HL-60/S4 treated with retinoic acid at 250 ng/mL for 4 days and 3 days (cell line): Measurements from ENCODE around the gene RTL10.
"Not testable (repeated sequence)": the region's sequence is repeated elsewhere in the genome, so short reads cannot be mapped to it uniquely, and the experiment has no call there.

Experiments
- in situ Hi-C: fragments of 300-500 bp; cut with MboI; formaldehyde crosslinking; loops from 2 replicates; pipeline ENCODE4 v1.7.0; 2022; ENCODE audit warnings: low sequenced_read_pairs

Gene RTL10

DNA sequence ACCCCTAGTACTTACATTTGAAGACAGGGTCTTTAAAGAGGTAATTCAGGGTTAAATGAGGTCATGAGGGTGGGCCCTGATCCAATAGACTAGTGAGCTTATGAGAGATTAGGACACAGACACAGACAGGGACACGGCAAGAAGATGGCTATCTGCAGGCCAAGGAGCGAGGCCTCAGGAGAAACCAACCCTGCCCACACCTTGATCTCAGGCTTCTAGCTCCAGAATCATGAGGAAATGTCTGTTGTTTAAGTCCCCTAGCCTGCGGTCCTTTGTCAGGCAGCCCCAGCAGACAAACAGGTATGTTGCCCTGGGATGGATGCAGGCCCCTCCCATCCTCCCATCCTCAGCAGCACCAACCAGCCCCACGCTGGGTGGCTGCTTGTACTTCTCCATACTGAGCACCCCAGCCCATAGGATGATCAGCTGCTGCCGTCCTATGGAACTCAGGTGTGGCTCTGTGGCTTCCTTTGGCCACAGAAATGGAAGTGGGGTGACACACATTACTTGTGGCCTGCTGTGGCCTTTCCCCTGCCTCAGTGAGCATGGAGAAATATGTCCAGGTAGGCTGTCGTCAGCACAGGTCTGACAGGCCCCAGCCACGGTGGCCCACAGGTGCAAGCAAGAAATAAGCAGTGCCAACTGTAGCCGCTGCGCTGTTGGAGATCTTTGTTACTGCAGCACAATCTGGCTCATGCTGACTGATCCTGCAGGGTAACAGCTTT, 7.9 kb downstream of the RTL10 start:
- in situ Hi-C loops, result no loop called here

DNA sequence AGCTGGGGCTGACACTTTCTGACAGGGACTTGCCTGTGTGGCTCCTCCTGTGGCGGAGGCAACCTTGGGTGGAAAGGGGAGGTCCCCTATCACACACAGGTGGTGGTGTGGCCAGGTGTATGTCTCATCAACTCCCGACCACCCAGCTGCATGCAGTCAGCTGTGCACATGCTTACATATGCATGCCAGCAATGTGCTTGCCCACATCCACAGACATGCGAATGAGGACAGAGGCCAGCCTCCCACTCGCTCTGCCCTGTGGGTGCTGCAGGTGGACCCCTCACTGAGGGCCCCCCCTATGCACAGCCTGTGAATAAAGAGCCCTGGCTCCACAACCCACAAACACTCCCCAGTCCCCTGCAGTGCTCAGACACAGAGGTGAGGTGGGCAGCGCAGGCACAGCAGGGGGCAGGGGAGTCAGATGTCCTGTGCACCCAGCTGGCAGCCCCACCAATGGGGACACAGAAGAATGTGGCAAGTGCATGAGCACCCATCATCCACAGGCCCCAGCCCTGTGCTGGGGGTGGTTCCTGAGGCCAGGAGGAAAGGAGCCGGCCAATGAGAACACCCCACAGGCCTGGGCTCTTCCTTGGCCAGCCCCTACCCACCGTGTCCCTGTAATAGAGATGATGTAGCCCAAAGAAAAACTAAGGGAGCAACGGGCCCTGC, 9.5 kb downstream of the RTL10 start:
- in situ Hi-C loops, result no loop called here

- in situ Hi-C loops, result no loop called here
These were observed 10.2 kb downstream of the RTL10 start for GRCh38 chr22:19844377-19845053.

GRCh38 chr22:19843857-19844376, 10.8 kb downstream of the RTL10 start:
- in situ Hi-C loops, result no loop called here

- in situ Hi-C loops, result no loop called here
These were observed 11.4 kb downstream of the RTL10 start for GRCh38 chr22:19843107-19843856.

DNA sequence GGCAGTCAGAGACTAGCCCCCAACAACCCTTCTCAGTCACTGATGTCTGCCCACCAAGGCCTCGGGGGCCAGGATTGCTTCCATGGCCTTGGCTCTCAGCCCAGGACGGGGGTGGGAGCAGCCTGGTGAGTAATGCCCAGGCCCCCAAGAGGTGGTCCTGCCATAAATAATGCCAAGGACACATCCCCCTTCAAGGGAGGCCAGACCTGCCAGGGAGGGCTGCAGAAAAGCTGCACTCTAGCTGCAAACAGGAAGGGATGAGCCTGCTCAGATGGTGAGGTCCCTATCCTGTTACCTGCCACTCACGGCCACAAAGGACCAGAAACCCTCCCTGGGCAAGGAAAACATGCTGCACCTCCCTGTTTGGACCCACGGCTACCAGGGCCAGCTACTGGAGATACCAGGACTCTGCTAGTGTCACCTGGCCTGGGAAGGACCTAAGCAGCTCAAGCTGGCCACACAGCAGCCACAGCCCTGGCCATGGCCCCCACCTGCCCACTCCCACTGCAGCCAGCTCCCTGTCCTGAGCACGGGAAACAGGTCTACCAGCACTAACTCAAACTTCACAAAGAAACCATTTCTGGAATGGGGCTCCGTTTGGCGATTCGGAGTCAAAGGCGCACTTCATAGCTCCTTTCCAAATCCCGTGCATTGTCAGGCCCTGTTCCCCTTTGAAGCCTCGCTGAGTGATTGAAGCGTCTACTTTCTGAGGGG, 12.1 kb downstream of the RTL10 start:
- in situ Hi-C loops, result no loop called here

DNA sequence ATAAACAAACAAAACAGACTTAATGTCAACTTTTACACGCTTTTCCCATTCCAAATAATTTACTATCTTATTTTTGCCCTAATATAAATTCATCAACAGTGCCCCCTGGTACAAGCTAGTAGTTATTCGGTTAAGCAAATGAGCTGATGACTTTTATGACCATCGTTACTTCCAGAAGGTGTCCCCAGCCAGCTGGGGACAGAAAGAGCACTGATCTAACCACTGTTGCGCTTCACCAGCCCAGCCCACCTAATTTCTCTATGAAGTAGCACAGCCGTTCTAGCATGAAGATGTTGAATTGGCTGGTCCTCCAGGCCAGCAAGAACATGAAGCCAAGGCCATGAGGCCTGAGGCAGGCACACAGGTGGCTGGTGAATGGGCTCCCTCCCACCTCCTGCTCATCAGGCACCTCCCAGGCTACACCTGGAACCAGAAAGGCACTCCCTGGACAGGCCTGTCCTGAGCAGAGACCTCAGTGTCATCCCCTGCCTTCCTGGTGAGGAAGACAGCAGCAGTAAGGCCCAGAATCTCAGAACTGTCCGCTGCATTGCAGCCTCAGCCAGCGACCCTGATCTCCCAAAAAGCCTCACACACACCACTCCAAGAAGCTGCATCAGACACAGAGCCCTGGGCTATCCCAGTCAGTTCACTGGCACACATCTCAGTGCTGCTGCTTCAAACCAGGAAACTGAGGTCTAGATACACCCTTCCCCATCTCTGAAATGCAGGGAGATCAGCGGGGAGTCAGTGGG, 12.9 kb downstream of the RTL10 start:
- in situ Hi-C loops, result no loop called here

- in situ Hi-C loops, result no loop called here
These were observed 13.6 kb downstream of the RTL10 start for GRCh38 chr22:19840955-19841640.

DNA sequence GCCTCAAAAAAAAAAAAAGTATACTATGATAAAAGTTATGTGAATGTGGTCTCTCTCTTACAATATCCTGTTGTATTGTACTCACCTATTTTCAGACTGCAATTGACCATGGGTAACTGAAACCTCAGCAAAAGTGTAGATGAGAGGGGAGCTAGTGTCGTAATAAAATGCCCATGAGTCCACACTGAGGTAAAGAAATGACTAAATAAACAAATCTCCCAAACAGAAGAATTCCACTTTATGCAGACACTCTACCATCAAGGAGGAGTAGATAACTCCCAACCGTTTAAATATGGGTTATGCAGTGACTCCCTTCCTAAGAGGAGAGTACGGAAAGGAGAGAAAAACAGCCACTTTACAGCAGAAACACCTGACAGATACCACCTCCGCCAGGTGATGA, 14.6 kb downstream of the RTL10 start:
- in situ Hi-C loops, result no loop called here

- in situ Hi-C loops, result no loop called here
These were observed 16.8 kb downstream of the RTL10 start for GRCh38 chr22:19837915-19838314.

GRCh38 chr22:19836512-19836911, 18.2 kb downstream of the RTL10 start:
- in situ Hi-C loops, result no loop called here

DNA sequence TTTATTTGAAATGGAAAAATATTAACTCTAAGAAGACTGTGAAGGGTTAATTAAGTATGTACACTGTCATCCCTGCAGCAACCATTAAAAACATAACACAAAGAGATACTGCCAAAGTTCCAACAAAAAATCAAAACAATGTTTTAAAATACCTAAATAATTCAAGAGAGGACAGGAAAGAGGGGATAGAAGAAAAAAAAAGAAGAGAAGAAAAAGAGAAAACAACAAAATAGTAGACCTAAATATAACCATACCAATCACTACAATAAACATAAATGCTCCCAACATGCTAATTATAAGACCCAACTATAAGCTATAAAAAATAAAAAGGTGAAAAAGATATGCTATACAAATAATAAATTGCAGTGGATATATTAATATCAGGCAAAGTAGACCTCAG, 20.1 kb downstream of the RTL10 start:
- in situ Hi-C loops, result no loop called here

DNA sequence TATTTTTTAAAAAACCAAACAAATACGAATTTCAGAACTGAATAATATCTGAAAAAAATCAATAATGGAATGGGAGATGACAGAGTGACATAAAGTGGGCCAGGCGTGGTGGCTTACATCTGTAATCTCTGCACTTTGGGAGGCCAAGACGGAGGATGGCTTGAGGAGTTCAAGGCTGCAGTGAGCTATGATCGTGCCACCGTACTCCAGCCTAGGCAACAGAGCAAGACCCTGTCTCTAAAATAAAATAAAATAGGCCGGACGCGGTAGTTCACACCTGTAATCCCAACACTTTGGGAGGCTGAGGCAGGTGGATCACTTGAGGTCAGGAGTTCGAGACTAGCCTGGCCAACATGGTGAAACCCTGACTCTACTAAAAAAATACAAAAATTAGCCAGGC, 21.3 kb downstream of the RTL10 start:
- in situ Hi-C loops, result not testable (repeated sequence)

DNA sequence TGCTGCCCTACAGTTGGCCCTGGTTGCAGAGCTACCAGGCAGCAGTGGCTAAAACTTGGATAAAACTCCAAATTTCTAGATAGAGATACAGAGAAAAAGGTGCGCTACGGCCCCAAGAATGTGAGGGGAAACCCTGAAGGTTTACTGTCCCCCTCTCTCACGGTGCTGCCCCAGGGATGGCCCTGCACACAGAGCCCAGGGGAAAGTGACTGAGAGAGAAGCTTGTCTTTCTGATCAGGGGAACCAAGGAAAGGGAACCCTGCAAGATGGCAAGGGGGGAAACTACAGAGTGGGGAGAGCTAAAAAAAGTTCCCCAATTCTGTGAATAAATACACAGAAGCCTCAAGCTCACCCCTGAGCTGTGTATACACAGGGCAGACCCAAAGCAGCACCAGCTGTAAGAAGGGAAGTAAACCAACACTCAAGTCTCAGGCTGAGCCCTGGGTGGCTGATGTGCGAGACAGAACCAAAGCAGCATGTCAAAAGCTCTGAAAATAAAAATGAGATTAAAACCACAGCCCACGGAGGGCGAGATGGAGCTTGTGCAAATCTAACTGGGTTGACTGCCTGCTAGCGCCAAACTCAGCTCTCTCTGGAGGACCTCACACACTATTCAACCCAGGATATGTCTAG, 22.1 kb downstream of the RTL10 start:
- in situ Hi-C loops, result no loop called here

GRCh38 chr22:19831979-19832378, 22.7 kb downstream of the RTL10 start:
- in situ Hi-C loops, result not testable (repeated sequence)

DNA sequence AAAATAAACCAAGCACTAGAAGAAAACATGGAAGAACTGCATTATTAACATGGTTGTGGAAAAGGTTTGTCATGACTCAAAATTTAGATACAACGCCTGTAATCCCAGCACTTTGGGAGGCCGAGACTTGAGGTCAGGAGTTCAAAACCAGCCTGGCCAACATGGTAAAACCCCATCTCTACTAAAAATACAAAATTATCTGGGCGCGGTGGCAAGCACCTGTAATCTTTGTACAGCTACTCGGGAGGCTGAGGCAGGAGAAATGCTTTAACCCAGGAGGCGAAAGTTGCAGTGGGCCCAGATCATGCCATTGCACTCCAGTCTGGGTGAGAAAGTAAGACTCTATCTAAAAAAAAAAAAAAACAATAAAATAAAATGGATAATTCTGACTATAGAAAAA, 23.7 kb downstream of the RTL10 start:
- in situ Hi-C loops, result no loop called here

DNA sequence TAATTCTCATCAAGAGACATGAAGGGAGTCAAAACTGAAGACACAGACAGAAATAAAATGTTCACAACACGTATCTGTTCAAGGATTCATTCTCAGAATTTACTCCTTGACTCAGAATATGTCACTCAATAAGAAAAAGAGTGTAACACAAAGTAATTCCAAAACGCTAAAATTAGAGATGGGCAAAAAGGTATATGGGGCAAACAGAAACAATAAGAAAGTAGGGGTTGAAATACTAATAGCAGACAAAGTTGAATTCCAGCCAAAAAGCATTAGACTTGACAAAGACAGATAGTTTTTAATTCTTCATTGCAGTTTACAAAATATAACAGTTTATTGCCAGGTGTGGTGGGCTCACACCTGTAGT, 26.7 kb downstream of the RTL10 start:
- in situ Hi-C loops, result no loop called here

DNA sequence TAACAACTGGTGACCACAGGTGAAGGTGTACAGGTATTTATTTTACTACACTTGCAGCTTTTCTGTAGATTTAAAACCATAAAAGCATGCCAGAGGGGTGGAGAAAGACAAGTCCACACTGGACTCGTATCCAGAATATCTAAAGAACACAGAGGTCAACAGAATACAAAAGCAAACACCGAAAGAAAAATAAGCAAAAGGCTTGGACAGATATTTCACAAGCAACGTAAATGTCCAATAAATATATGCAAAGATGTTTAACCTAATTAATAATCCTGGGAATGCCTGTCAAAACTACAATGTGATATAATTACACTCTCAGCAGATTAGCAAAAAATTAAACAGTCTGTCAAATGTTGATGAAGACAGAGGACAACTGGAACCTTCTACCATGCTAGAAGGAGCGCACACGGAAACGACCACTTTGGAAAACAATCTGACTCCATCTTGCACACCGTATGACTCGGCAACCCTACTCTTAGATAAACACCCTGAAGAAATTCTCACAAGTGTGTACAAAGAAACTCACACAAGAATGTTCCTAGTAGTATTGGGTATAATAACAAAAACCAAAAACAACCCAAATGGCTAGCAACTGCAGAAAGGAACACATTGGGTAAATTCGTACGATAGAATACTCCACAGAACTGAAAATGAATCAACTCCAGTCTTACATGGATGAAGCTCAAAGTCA, 27.2 kb downstream of the RTL10 start:
- in situ Hi-C loops, result no loop called here
